Activated T-cell treated with anti-CD3 and anti-CD28 coated beads, Interleukin-2, amount 50 U/mL, for 4 hours (primary cell): Measurements from ENCODE around the gene ADAMTSL1. TPM values are rescaled to one million over a fixed set of nuclear protein-coding genes. Genes with fewer than 3 reads are reported as not detected.

Experiments
- ATAC-seq, 2 donors: fragments of 200-7000 bp; cut with Tn5 transposase; one replicate each; pipeline ENCODE4 v1.10.0; 2021
- DNase-seq: peaks from one replicate; pipeline ENCODE4 v3.0.0-alpha.2; 2020
- H3K27me3 Mint-ChIP-seq: one replicate; pipeline ENCODE4 v1.8.0; 2021; ENCODE audit warnings: low read depth, mixed read lengths
- H3K36me3 Mint-ChIP-seq: one replicate; pipeline ENCODE4 v1.8.0; 2022; ENCODE audit warnings: mixed read lengths; ENCODE audit not compliant: insufficient read depth
- H3K4me1 Mint-ChIP-seq: one replicate; pipeline ENCODE4 v1.8.0; 2021; ENCODE audit warnings: low read depth, mixed read lengths
- H3K4me3 Mint-ChIP-seq: one replicate; pipeline ENCODE4 v1.8.0; 2021; ENCODE audit warnings: mild to moderate bottlenecking, moderate library complexity, mixed read lengths
- H3K9me3 Mint-ChIP-seq: one replicate; pipeline ENCODE4 v1.8.0; 2021; ENCODE audit warnings: mixed read lengths
- total RNA-seq, 3 donors: library from RNA; stranded (reverse); gene quantifications; one replicate each; pipeline ENCODE4 v1.2.1, GENCODE V29; 2021

ADAMTSL1 gene
- total RNA-seq, 3 donors from 2014 or later = not detected

- Mint-ChIP-seq H3K4me3 (no peak overlapping the region), H3K27me3 (peaks cover 1% of the 10 kb centered on the region), H3K36me3 (no peaks in the 10 kb centered on the region), H3K9me3 (no peaks in the 10 kb centered on the region), H3K4me1 (no peaks in the 10 kb centered on the region)
- ATAC-seq (no peak), DNase-seq (no peak)
Measured at GRCh38 chr9:18727904-18728303, 254.0 kb downstream of the ADAMTSL1 start.

GRCh38 chr9:18728642-18729041 lies 254.7 kb downstream of the ADAMTSL1 start:
- no peaks in the 10 kb centered on the region for H3K36me3 Mint-ChIP-seq

GRCh38 chr9:18730241-18730640 lies 256.3 kb downstream of the ADAMTSL1 start:
- Mint-ChIP-seq H3K9me3 (no peaks in the 10 kb centered on the region), H3K4me1 (no peaks in the 10 kb centered on the region), H3K4me3 (no peak overlapping the region), H3K27me3 (no peaks in the 10 kb centered on the region), H3K36me3 (no peaks in the 10 kb centered on the region)
- ATAC-seq (no peak), DNase-seq (no peak)

More at GRCh38 chr9:18728642-18729041, 254.7 kb downstream of the ADAMTSL1 start:
- H3K4me3 Mint-ChIP-seq = no peak overlapping the region
- no peak for ATAC-seq
- no peaks in the 10 kb centered on the region for H3K9me3 Mint-ChIP-seq
- H3K4me1 Mint-ChIP-seq = no peaks in the 10 kb centered on the region
- no peak for DNase-seq
- peaks cover 1% of the 10 kb centered on the region for H3K27me3 Mint-ChIP-seq

DNA sequence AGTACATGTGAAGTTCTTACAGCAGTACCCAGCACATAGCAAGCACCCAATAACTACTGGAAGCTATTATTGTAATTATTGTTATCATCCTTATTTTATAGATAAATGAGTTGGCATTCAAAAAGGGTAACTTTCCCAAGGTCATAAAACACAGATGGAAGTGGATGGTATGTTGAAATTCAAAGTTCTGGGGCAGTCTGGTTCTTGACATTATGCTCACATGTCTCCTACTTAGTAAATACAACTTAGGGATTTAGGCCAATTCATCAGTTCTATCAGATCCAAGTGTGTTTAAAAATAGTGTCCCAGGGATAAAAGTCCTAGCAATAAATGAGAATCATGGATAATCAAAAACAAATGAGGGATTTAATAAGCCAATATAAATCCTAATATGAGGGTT lies 265.2 kb downstream of the ADAMTSL1 start:
- DNase-seq = no peak
- Mint-ChIP-seq H3K27me3 (peaks cover 3% of the 10 kb centered on the region), H3K36me3 (no peaks in the 10 kb centered on the region), H3K9me3 (no peaks in the 10 kb centered on the region), H3K4me1 (no peaks in the 10 kb centered on the region), H3K4me3 (no peak overlapping the region)
- no peak for ATAC-seq

- H3K4me1 Mint-ChIP-seq = no peaks in the 10 kb centered on the region
- no peaks in the 10 kb centered on the region for H3K9me3 Mint-ChIP-seq
- no peak for DNase-seq
- H3K27me3 Mint-ChIP-seq = peaks cover 3% of the 10 kb centered on the region
- H3K36me3 Mint-ChIP-seq = no peaks in the 10 kb centered on the region
- ATAC-seq = no peak
- H3K4me3 Mint-ChIP-seq = no peak overlapping the region
Measured at GRCh38 chr9:18739641-18740318, 265.8 kb downstream of the ADAMTSL1 start.

DNA sequence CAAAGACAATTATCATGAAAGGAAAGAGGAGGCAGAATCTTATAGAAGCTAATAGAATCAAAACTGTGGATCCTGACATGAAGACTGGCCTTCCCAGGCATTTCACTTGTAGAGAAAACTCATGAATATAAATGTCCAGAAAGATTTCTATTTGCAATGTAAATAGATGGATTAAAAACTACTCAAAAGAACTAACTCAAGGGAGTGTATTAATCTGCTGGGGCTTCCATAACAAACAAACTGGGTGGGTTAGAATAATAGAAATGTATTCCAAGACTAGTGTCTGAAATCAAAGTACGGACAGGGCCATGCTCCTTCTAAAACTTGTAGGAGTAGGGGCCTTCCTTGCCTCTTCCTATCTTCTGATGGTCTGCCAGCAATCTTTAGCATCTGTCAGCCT lies 267.4 kb downstream of the ADAMTSL1 start:
- no peak for ATAC-seq
- H3K27me3 Mint-ChIP-seq = peaks cover 3% of the 10 kb centered on the region
- no peaks in the 10 kb centered on the region for H3K36me3 Mint-ChIP-seq
- no peak overlapping the region for H3K4me3 Mint-ChIP-seq
- H3K9me3 Mint-ChIP-seq = no peaks in the 10 kb centered on the region
- H3K4me1 Mint-ChIP-seq = no peaks in the 10 kb centered on the region
- no peak for DNase-seq

DNA sequence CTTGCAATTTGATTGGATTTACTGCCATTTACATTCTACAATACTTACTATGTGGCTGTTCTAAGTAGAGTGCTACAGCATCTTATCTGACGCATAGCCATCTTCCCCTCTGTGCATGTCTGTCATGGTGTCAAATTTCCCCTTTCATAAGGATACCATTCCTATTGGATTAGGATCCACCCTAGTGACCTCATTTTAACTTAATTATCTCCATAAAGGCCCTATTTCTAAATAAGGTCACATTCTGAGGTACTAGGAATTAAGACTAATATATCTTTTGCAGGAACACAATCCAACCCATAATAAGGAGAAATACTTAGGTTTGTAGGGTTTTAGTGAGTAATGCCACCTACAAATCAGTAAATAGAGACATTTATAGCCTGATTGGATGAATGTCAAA lies 268.0 kb downstream of the ADAMTSL1 start:
- Mint-ChIP-seq H3K36me3 (no peaks in the 10 kb centered on the region), H3K9me3 (no peaks in the 10 kb centered on the region), H3K4me1 (no peaks in the 10 kb centered on the region), H3K4me3 (no peak overlapping the region), H3K27me3 (peaks cover 3% of the 10 kb centered on the region)
- no peak for DNase-seq
- no peak for ATAC-seq

DNA sequence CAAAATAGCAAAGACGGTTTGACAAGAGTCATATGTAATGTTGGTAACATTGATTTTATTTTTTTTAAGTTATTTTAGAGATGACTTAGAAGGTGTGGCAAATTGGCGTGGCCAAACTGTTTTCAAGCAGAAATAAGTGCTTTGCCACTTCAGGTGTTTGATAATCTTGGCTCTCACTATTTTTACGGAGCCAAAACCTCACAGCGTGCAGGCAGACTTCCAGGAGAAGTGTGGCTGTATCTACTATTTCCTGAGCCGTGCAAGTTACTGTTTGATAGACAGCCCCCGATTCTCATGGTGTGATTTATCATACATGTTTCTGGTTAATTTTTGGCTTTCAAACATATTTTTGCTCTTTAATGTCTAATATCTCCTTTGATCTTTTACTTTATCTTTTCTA lies 269.5 kb downstream of the ADAMTSL1 start:
- no peaks in the 10 kb centered on the region for H3K9me3 Mint-ChIP-seq
- DNase-seq (no peak), ATAC-seq (no peak)
- H3K36me3 Mint-ChIP-seq = no peaks in the 10 kb centered on the region
- H3K4me1 Mint-ChIP-seq = no peaks in the 10 kb centered on the region
- H3K4me3 Mint-ChIP-seq = no peak overlapping the region
- H3K27me3 Mint-ChIP-seq = peaks cover 3% of the 10 kb centered on the region

GRCh38 chr9:18743971-18744370 lies 270.0 kb downstream of the ADAMTSL1 start:
- Mint-ChIP-seq H3K4me1 (no peaks in the 10 kb centered on the region), H3K9me3 (no peaks in the 10 kb centered on the region), H3K27me3 (peaks cover 3% of the 10 kb centered on the region), H3K36me3 (no peaks in the 10 kb centered on the region), H3K4me3 (no peak overlapping the region)
- DNase-seq = no peak
- no peak for ATAC-seq

DNA sequence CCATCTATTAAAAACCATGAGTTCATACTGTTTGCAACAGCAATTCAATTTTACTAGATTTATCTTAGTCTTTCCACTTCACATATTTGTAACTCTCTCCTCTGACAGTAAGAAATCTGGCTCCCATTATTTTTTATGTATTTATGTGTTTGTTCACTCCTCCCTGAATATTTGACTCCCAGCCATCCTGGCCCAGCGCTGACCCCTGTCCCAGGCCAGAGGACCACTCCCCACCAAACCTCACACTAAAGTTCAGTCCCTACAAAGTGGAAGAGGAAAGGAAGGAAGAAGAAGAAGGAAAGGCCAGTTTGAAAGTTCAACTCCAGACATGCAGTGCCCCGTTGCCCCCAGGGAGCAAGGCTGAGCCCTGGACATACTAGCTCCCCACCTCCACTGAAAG lies 271.8 kb downstream of the ADAMTSL1 start:
- DNase-seq = no peak
- Mint-ChIP-seq H3K4me3 (no peak overlapping the region), H3K9me3 (no peaks in the 10 kb centered on the region), H3K4me1 (no peaks in the 10 kb centered on the region), H3K36me3 (no peaks in the 10 kb centered on the region), H3K27me3 (peaks cover 3% of the 10 kb centered on the region)
- ATAC-seq = no peak

GRCh38 chr9:18746631-18747030 lies 272.7 kb downstream of the ADAMTSL1 start:
- no peak overlapping the region for H3K4me3 Mint-ChIP-seq
- ATAC-seq = no peak
- no peaks in the 10 kb centered on the region for H3K9me3 Mint-ChIP-seq

GRCh38 chr9:18747595-18747994 lies 273.6 kb downstream of the ADAMTSL1 start:
- ATAC-seq = no peak
- DNase-seq = no peak
- Mint-ChIP-seq H3K27me3 (no peaks in the 10 kb centered on the region), H3K36me3 (no peaks in the 10 kb centered on the region), H3K4me3 (no peak overlapping the region), H3K9me3 (no peaks in the 10 kb centered on the region), H3K4me1 (no peaks in the 10 kb centered on the region)

More at GRCh38 chr9:18746631-18747030, 272.7 kb downstream of the ADAMTSL1 start:
- Mint-ChIP-seq H3K4me1 (no peaks in the 10 kb centered on the region), H3K36me3 (no peaks in the 10 kb centered on the region), H3K27me3 (peaks cover 3% of the 10 kb centered on the region)
- no peak for DNase-seq

DNA sequence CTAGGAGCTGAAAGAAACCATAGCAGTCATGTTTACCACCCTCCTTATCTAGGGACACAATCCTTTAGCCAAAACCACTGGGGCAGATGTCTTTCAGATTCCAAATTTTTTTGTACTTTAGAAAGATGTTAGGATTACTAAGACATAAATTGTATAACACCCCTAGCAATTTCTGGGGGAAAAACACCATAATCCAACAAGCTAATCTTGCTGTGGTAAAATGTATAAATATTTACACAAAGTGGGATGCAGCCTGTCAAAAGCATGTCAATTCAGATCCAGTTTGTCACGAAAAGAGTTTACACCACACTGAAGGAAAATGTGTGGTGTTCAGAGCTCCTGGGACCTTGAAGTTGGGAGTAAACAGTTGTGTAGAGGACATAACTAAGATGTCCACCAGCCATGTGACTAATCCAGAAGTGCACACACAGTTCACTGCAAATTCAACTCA lies 274.3 kb downstream of the ADAMTSL1 start:
- H3K4me3 Mint-ChIP-seq = no peak overlapping the region
- H3K36me3 Mint-ChIP-seq = no peaks in the 10 kb centered on the region
- no peaks in the 10 kb centered on the region for H3K4me1 Mint-ChIP-seq
- H3K27me3 Mint-ChIP-seq = no peaks in the 10 kb centered on the region
- no peaks in the 10 kb centered on the region for H3K9me3 Mint-ChIP-seq
- ATAC-seq = no peak
- no peak for DNase-seq

- no peak overlapping the region for H3K4me3 Mint-ChIP-seq
- no peaks in the 10 kb centered on the region for H3K27me3 Mint-ChIP-seq
- no peaks in the 10 kb centered on the region for H3K9me3 Mint-ChIP-seq
Measured at GRCh38 chr9:18749711-18750110, 275.8 kb downstream of the ADAMTSL1 start.

GRCh38 chr9:18753904-18754303 lies 280.0 kb downstream of the ADAMTSL1 start:
- Mint-ChIP-seq H3K36me3 (no peaks in the 10 kb centered on the region), H3K4me1 (no peaks in the 10 kb centered on the region), H3K4me3 (no peak overlapping the region), H3K27me3 (no peaks in the 10 kb centered on the region), H3K9me3 (no peaks in the 10 kb centered on the region)
- no peak for ATAC-seq
- DNase-seq = no peak

More at GRCh38 chr9:18749711-18750110, 275.8 kb downstream of the ADAMTSL1 start:
- no peaks in the 10 kb centered on the region for H3K36me3 Mint-ChIP-seq
- DNase-seq = no peak
- H3K4me1 Mint-ChIP-seq = no peaks in the 10 kb centered on the region
- ATAC-seq = no peak
